Fibroblast of gingiva (primary cell): ENCODE results near the gene RMND5B.
"Not testable (repeated sequence)": the region's sequence is repeated elsewhere in the genome, so short reads cannot be mapped to it uniquely, and the experiment has no call there.

ENCODE experiments used
- DNase-seq: peaks from one replicate; pipeline ENCODE4 v3.0.0-alpha.2; 2011; ENCODE audit warnings: low read depth

RMND5B gene

DNA sequence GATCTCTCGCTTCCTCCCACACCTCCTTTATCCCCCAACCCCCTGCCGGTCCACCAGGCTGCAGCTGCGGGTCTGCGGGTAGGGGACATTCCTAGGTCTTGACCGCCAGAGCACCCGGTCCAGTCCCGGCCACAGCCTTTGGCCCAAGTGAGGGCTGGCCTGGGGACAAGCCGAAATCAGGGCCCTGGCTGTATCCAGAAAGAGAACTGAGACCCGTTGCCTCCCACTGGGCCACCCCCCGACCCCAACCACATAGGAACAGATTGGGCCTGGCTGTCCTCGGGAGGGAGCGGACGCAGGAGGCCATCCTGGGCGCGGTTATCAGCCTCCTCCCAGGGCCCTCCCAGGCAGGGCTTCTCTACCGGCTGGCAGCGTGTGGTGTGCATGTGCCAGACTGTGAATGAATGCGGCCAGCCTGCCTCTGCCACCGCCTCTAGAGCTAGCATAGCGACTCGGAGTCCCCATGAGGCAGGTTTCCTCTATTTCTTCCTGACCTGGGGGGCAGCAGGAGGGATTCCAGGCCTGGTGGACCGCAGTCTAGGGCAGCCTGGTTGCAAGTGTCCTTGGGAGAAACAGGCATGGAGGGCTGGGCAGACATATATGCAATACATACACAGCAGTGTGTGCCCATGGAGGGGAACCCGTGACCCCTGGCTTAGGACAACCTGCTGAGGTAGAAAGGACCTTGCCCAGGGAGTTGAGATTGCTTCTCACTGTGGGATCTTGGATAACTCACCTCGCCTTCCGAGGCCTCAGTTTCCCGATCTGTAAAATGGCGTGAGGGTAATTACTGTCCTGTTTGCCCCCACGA lies 16.3 kb upstream of the RMND5B start:
- no peak for DNase-seq

DNA sequence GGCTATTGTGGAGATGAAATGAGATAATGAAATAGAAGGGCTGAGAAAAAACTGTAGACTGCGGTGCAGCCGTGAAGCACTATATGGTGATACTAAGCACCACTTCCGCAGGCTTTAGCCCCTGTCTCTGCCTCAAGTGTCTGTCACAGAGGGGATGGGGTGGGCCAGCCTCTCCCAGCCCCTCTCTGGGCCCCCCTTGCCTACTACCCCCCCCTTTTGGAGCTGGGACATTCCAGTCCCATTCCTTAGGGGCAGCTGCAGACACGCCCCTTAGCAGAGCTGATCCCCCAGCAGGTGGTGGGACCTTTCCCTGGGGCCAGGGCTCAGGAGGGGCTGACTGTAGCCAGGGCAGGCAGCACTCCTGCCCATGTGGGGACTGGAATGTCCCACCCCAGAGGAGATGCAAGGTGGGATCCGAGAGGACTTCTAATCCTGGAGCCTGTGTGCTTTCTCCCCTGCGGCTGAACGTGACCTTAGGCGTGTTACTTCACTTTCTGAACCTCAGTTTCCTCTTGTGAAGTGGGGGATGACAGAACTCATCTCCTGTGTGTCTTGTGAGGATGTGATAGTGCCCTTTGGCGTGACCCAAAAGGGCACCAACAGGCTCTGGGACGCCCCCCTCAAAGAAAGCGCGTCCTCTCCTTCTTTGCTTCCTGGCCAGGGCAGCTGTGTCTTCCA lies 15.5 kb upstream of the RMND5B start:
- DNase-seq, result no peak

DNA sequence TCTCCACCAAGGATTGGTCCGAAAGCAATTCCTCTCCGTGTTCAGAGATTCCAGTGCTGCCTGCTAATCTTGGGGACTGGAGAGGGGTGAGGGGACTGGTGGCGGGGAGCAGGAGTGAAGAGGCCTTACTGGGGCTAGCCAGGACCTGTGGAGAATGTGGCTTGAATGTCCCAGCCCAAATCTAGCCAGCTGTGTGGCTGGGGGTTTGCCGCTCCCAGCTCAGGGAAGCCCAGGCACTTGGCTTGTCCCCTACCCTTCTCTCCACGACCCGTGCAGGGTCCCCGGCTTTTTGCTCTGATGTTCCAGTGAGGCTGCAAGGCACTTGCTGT lies 15.0 kb upstream of the RMND5B start:
- DNase-seq, result no peak

DNA sequence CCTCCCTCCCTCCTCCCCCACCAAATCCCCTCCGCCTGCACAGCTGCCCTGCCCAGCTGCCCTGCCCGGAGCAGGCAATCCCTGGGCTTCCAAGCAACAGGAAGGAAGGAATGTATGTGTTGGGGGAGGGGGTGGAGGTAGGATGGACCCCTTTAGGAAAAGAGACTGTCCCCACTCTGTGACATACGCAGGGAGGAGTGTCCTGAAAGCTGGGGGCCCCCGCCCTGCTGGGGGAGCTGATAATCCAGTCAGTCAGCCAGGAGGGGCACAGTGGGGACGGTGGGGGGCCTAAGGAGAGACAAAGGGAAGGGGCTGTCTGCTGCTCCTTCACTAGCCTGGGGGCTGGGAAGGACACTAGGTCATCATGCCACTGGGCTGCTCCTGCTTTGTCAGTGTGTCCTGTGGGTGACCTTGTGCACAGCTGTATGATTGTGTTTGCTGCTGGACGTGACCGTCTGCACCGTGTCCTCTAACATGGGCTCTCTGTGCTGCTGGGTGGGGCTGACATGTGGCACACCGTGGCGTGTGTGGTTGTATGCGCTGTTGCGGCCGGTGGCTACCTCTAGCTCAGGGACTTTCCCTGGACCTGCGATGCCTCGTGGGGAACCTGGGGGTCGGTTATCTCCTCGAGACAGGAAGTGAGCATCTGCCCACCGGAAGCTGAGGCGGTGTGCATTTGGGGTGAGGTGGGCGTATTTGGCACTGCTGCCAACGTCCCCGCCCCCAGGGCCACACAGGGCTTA lies 14.5 kb upstream of the RMND5B start:
- no peak for DNase-seq

DNA sequence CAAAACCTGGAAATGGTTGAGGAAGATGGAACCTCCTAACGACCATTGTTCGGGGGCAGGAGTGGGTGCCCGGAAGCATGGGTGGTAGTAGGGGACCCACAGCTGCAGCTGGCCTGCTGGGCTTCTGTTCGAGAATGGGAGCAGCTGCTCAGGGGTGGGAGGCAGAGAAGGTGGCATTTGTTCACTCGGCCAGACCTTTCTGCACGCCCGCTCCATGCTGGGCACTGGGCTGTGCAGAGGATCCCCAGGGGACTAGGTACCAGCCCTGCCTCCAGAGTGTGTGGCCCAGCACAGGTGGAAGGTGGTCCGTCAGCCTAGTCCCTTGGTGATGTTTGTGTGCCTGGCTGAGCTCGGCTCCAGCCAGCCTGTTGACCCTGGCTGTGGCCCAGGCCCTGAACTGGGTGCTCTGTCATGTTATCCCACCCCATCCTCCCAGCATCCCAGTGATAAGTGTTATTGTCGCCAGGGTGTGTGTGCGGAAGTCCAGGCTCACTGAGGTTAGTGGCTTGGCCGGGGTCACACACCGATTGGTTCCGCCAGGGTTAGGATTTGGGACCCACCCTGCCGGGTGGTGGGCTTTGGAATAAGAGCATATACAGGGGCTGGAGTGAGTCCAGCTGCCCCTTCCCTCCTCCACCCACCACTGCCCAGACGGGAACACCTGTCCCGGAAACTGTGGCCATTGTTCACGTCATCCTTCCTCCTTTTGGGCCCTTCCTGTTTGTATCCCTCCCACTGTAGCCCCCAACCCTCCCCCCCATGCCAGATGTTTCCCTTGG lies 12.7 kb upstream of the RMND5B start:
- no peak for DNase-seq

DNA sequence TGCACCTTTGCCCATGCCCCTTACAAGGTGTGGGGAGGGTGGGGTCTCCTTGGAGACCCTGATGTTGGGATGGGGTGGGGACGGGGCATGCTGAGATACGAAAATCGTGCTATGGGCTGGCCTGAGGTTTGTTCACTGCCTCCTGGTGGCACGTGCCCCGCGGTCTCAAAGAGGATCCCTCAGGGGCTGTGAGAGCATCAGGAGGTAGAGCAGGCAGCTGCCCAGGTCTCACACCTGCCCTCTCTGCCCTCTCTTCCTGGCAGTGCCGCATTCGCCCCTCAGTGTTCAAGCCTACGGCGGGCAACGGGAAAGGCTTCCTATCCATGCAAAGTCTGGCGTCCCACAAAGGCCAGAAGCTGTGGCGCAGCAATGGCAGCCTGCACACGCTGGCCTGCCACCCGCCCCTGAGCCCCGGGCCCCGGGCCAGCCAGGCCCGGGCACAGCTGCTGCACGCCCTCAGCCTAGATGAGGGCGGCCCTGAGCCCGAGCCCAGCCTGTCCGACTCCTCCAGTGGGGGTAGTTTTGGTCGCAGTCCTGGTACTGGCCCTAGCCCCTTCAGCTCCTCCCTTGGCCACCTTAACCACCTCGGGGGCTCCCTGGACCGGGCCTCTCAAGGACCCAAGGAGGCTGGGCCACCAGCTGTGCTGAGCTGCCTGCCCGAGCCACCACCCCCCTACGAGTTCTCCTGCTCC lies 10.8 kb upstream of the RMND5B start:
- DNase-seq, result no peak

DNA sequence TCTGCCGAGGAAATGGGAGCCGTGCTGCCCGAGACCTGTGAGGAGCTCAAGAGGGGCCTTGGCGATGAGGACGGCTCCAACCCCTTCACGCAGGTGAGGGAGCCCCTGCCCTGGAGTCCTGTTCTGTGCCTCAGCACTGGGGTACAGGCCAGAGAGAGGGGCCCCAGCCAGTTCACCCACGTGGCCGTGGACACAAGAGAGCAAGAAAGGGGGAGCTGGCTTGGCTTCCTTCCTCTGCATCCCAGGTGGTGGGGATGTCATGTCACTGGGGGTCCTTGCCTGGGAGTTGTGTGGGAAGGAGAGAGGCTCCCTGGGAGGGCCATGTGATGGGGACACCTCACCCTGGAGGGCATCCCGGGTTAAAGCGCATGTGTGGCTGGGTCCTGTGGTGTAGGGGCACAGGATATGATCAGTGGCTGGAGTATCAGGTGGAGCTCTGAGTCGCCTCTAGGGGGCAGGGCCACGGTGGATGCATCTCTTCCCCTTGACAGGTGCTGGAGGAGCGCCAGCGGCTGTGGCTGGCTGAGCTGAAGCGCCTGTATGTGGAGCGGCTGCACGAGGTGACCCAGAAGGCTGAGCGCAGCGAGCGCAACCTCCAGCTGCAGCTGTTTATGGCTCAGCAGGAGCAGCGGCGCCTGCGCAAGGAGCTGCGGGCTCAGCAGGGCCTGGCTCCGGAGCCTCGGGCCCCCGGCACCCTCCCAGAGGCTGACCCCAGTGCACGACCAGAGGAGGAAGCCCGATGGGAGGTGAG lies 10.0 kb upstream of the RMND5B start:
- DNase-seq, result no peak

DNA sequence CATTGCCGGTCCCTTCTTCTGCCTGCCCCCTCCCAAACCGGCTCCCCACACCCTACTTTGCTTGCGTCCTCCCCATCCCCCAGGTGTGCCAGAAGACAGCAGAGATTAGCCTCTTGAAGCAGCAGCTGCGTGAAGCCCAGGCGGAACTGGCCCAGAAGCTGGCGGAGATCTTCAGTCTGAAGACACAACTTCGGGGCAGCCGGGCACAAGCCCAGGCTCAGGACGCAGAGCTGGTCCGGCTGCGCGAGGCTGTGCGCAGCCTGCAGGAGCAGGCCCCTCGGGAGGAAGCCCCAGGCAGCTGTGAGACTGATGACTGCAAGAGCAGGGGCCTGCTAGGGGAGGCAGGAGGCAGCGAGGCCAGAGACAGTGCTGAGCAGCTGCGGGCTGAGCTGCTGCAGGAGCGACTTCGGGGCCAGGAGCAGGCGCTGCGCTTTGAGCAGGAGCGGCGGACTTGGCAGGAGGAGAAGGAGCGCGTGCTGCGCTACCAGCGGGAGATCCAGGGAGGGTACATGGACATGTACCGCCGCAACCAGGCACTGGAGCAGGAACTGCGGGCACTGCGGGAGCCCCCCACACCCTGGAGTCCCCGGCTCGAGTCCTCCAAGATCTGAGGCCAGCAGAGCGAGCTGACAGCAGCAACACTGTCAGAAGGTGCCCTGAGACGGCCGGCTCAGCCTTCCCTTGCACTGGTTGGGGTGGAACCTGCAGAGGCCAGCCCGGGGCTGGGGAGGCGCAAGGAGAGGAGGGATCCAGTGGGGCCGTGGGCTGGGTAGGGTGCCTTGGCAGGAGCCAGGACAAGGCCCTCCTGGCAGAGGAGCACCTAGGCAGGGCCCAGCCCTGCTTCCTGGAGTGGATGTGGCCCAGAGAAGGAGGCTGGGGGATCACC lies 9.2 kb upstream of the RMND5B start:
- no peak for DNase-seq

DNA sequence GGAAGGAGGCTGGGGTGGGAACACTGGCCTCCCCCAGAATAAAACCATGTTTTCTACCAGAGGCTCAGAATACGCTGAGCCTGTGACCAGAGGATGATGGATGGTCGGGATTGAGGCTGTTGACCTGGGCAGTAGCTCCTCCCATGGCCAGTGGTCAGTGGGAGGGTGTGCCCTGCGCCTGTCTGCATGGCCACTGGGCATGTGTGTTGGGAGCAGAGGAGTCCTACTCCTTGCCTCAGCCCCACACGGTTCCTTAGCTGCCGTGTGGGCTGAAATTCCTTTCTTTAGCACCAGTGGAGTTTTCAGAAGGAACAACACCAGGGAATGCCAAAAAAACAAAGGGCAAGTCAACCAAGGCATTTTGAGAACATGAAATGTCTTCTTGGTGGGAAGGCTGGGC lies 8.5 kb upstream of the RMND5B start:
- DNase-seq, result no peak

DNA sequence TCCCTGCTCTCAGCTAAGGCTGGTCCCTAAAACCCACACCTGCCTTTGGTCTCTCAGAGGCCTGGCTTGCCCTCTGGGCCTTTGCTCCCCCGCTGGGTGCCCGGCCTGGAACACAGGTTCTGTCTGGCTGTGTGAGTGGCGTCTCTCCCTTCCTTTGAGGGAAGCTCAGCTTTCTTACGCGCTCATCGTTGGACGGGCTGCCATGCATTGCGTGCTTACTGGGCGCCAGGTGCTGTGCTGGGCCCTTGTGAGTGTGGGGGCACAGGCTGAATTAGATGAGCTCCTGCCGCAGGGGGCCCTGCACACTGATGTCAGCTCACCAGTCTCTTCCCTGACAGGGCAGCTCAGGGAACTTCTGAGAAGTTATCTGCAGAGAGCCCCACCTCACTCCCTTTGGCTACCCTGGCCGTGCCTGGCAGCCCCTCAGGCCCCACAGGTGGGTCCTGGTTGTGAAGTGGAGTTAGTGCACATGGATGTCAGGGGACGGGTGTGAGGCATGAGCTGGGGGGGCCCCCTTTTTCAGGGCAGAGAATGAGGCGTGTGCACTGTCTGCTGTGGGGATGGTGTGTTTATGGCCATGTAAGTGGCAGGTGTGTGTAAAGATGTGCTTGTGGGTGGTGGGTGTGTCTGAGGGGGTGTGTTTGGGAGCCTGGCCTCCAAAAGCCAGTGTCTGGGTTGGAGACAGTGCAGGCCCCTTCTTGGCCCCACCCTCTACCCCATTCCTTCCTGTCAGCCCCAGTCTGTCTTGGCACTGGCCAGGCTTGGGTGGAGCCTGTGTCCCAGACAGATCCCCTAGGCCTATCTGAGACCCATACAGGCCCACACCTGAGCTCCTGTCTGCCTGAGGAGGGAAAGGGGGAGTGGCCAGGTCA lies 7.5 kb upstream of the RMND5B start:
- DNase-seq, result no peak

DNA sequence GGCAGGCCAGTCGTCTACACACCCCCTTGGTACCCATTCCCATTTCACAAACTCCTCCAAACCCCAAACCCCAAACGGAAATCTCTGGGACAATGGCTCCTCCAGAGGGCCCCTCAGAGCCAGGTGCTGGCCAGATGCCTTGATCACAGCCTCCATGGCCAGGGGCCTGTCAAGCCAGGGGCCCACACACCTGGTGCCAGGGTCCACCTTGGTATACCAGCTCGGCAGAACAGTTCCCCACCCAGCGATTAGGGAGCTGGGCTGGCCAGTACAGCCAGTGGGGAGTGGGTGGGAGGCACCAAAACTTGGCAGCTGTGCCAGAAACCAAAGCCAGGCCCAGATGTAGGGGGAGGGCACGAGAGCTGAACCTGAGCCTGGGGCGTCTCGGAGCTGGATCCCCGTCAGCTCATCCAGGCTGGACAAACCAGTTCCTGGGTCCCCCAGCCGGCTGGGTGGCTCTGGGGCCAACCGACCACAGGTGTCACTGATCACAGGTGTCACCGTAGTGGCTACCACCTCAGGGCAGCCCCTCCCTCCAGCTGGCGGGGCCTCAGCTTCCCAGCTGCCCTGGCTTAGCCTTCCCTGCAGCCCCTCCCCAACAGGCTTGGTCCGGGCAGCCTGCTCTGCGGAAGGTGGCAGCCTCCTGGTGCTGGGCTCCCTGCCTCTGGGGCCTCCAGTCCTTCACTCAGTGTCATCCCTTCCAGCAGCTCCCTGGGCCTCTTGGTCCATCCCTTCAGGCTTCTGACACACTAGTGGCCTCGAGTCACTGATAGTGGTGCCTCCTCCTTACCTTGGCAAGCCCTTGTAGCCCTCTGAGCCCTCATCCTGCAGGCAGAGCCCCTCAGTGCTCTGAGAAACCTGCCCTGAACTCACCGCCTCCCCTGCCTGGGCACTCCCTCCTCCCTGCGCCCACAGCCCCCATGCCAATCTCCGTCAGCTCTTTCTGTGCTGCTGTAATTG lies 6.6 kb upstream of the RMND5B start:
- DNase-seq, result no peak

DNA sequence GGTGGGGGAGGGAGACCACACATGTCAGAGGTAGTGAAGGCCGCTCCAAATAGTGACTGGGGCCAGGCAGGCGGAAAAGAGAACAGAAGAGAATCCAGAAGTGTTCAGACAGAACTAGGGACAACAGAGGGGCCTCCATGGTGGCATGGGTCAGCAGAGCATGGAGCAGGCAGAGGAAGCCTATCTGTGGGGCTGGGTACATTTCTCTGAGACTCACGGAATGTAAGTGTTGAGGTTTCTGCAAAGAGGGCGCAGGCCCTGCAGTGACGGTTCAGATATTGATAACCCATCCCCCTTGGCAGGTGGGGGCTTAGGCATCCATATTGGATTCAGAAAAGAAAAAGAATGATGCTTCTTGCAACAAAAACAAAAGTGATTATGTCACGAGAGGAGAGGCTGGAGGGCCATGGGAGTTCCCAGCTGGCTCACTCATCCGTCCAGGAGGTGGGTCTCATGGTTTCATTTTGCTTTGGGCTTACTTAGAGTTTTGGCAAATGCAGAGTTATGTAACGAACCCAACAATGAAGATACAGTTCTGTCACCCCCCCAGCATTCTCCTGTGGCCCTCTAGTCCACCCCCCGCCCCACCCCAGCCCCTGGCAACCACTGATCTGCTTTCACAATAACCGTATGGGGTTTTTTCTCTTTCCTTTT lies 5.4 kb upstream of the RMND5B start:
- no peak for DNase-seq

DNA sequence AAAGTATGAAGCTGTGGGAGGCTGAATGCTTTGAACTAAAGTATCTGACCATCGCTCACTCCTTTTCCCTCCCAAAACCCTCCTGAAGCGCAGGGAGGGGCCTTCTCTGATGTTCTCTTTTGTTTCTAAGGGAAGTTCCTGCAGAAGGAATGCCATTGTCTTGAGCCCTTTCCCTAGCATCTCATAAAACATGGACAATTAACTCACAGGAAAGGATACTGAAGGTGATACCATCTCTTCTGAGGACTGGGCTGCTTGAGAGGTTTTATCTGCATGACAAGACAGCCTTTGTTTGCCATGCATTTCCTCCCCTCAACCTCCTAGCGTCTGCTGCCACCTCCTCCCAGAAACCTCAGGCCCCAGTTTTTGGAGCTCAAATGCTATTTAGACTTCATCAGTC lies 4.3 kb upstream of the RMND5B start:
- DNase-seq, result no peak

DNA sequence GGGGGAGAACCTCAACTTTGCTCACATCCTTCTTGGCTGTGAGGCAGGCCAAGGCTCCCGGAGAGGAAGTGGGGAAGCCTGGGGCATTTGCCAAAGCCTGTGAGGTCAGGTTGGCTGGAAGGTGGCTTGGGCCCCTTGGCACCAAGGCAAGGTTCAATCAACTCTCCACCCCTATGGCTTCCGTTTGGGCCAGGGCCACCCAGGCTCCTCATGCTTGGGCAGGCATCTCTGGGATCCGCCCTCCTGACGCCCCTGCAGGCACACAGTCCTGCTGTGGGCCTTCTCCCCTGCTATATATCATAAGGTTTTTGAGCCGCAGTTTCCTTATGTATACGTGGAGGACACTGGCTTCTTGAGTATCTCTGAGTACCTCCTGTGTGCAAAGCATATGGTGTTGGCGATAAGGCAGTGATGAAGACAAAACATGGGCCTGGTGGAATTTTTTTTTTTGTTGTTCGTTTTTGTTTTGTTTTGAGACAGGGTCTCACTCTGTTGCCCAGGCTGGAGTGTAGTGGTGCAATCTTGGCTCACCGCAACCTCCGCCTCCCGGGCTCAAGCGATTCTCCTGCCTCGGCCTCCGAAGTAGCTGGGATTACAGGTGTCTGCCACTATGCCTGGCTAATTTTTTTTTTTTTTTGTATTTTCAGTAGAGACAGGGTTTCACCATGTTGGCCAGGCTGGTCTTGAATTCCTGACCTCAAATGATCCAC lies 3.4 kb upstream of the RMND5B start:
- not testable (repeated sequence) for DNase-seq

DNA sequence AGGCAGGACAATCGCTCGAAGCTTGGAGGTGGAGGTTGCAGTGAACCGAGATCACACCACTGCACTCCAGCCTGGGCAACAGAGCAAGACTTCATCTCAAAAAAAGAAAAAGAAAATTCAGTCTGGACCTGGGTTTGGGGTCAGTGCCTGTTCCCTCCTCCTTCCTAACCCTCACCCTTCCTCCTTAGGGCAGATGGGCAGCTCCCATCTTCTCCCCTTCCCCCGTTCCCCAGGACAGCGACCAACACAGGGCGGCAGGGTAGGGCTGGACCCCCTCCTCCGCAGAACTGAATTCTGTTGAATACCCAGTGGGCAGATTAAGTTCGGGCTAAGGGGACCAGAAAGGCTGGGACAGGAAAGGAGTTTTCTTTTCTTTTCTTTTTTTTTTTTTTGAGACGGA lies 1.5 kb upstream of the RMND5B start:
- DNase-seq, result no peak

DNA sequence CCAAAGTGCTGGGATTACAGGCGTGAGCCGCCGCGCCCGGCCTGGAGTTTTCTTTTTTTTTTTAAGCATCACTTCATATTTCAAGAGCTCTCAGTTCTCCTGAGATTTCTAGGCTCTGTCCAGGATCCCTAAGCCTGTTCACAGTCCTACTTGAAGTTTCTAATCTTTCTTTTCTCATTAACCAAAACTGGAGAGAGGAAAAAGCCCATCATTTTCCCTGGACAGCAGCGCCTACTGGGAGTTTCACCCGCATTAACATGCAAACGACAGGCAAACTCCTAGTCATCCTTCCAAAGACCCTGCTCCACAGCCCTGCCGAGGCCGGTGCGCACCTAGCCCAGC lies 609 bp upstream of the RMND5B start:
- DNase-seq, result not testable (repeated sequence)
